Kasumi-1 (cell line): Measurements from ENCODE around the gene LRBA.
A peak's percentile ranks its signal among the peaks of the same experiment; 100 is the strongest.
"Not testable (repeated sequence)": the region's sequence is repeated elsewhere in the genome, so short reads cannot be mapped to it uniquely, and the experiment has no call there.

Source experiments
- DNase-seq, 2 experiments: peaks; one replicate each; lab custom pipeline; 2025; lab: John Stamatoyannopoulos, UW

The LRBA gene

GRCh38 chr4:150564967-150565366 is 450.1 kb downstream of the LRBA start:
- DNase-seq, result not testable (repeated sequence)

- no peak for DNase-seq
These were observed 452.3 kb downstream of the LRBA start for GRCh38 chr4:150562751-150563150.

- DNase-seq, result no peak
These were observed 452.8 kb downstream of the LRBA start for GRCh38 chr4:150562250-150562649.

GRCh38 chr4:150561143-150561737 is 453.8 kb downstream of the LRBA start:
- DNase-seq, result no peak

GRCh38 chr4:150557811-150558210 is 457.3 kb downstream of the LRBA start:
- not testable (repeated sequence) for DNase-seq

- DNase-seq, result no peak
These were observed 467.8 kb downstream of the LRBA start for GRCh38 chr4:150547154-150547838.

GRCh38 chr4:150546286-150546685 is 468.8 kb downstream of the LRBA start:
- no peak for DNase-seq

- DNase-seq, result no peak
These were observed 472.0 kb downstream of the LRBA start for GRCh38 chr4:150543042-150543441.

GRCh38 chr4:150541681-150542080 is 473.4 kb downstream of the LRBA start:
- DNase-seq, result no peak

- no peak for DNase-seq
These were observed 474.1 kb downstream of the LRBA start for GRCh38 chr4:150540959-150541360.

- DNase-seq, result no peak
These were observed 474.5 kb downstream of the LRBA start for GRCh38 chr4:150540536-150540935.

GRCh38 chr4:150537911-150538310 is 477.2 kb downstream of the LRBA start:
- DNase-seq, result not testable (repeated sequence)

GRCh38 chr4:150534818-150535217 is 480.3 kb downstream of the LRBA start:
- no peak for DNase-seq

GRCh38 chr4:150533673-150534072 is 481.4 kb downstream of the LRBA start:
- DNase-seq, result no peak

GRCh38 chr4:150525321-150525868 is 489.7 kb downstream of the LRBA start:
- DNase-seq, result no peak

- DNase-seq, result no peak
These were observed 496.5 kb downstream of the LRBA start for GRCh38 chr4:150518559-150518958.

GRCh38 chr4:150515135-150515534 is 499.9 kb downstream of the LRBA start:
- DNase-seq, result no peak

GRCh38 chr4:150514709-150515108 is 500.4 kb downstream of the LRBA start:
- no peak for DNase-seq

GRCh38 chr4:150510176-150510865 is 504.8 kb downstream of the LRBA start:
- no peak for DNase-seq

- DNase-seq, result not testable (repeated sequence)
These were observed 507.4 kb downstream of the LRBA start for GRCh38 chr4:150507656-150508055.

GRCh38 chr4:150501983-150502382 is 513.1 kb downstream of the LRBA start:
- DNase-seq, result no peak

- DNase-seq, result peak in 1 of 2 experiments; percentile 18
These were observed 513.9 kb downstream of the LRBA start for GRCh38 chr4:150501009-150501727.
